ENCODE data around the gene C17orf75.
A peak's percentile ranks its signal among the peaks of the same experiment; 100 is the strongest.

C17orf75 gene

DNA sequence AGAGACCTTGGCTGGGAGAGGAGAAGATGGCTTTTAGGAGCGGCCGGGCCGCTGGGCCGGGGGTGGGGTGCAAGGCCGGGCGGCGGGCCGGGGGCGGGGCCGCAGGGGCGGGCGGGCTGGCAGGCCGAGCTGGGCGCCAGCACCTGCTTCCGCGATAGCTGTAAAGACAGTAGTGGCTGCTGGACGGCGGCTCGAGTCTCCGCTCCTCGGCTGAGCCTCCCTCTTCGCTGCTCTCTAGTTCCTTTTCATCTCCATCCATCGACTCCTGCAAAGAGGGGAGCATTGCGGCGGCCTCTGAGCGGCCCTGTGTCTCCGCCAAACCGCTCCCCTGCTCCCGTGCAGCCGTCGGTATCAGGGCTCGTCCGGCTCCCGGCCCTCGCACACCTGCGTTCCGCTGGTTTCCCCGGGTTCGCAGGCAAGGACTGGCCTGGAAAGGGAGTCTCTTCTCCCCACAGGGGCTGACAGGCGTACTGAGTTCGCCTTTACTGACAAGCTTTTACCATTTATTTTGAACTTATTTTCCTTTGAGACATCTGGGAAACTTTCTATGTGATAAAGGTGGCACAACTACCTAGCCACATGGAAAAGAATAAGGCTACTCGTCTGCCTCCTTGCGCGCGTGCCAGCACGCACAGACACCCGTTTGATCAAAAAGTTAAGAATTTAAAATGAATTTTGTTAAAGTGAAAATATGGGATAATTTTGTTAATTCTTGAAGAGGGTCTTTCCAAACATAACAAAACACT is at the start of gene C17orf75 (continued):
- TF ChIP-seq ZNF214 (tag by site-specific recombination; IDR thresholded peaks at IDR 0.05; ENCODE audit: borderline replicate concordance) (no peak), ZFP69B (tag by site-specific recombination; IDR thresholded peaks at IDR 0.05) (peak; percentile 91), ZNF37A (tag by site-specific recombination; IDR thresholded peaks at IDR 0.05) (peak; percentile 34; the same call in 1 of the 2 replicates), ZNF24 (tag by site-specific recombination; IDR thresholded peaks at IDR 0.05) (peak; percentile 89), ZNF16 (tag by site-specific recombination; IDR thresholded peaks at IDR 0.05; ENCODE audit: low read depth) (0 out of 2 replicates have a peak, but pooled peaks have one; percentile 12), ZNF704 (tag by site-specific recombination; IDR thresholded peaks at IDR 0.05) (no peak), ZNF292 (tag by site-specific recombination; IDR thresholded peaks at IDR 0.05; ENCODE audit: borderline replicate concordance, low read depth) (no peak), ZNF184 (tag by site-specific recombination; IDR thresholded peaks at IDR 0.05) (peak; percentile 88), ZNF221 (tag by site-specific recombination; IDR thresholded peaks at IDR 0.05; ENCODE audit: borderline replicate concordance) (peak; percentile 87; the same call in 1 of the 2 replicates), ZNF2 (tag by site-specific recombination; IDR thresholded peaks at IDR 0.05) (peak; percentile 92), ZNF677 (tag by site-specific recombination; IDR thresholded peaks at IDR 0.05) (0 out of 2 replicates have a peak, but pooled peaks have one; percentile 4), ZNF302 (tag by site-specific recombination; IDR thresholded peaks at IDR 0.05; ENCODE audit: low read depth) (no peak), BCL11B (tag by site-specific recombination; IDR thresholded peaks at IDR 0.05; ENCODE audit: low read depth) (peak; percentile 70; the same call in 1 of the 2 replicates), ZNF600 (tag by site-specific recombination; IDR thresholded peaks at IDR 0.05) (peak; percentile 95)
- TF ChIP-seq, protein P1, sequence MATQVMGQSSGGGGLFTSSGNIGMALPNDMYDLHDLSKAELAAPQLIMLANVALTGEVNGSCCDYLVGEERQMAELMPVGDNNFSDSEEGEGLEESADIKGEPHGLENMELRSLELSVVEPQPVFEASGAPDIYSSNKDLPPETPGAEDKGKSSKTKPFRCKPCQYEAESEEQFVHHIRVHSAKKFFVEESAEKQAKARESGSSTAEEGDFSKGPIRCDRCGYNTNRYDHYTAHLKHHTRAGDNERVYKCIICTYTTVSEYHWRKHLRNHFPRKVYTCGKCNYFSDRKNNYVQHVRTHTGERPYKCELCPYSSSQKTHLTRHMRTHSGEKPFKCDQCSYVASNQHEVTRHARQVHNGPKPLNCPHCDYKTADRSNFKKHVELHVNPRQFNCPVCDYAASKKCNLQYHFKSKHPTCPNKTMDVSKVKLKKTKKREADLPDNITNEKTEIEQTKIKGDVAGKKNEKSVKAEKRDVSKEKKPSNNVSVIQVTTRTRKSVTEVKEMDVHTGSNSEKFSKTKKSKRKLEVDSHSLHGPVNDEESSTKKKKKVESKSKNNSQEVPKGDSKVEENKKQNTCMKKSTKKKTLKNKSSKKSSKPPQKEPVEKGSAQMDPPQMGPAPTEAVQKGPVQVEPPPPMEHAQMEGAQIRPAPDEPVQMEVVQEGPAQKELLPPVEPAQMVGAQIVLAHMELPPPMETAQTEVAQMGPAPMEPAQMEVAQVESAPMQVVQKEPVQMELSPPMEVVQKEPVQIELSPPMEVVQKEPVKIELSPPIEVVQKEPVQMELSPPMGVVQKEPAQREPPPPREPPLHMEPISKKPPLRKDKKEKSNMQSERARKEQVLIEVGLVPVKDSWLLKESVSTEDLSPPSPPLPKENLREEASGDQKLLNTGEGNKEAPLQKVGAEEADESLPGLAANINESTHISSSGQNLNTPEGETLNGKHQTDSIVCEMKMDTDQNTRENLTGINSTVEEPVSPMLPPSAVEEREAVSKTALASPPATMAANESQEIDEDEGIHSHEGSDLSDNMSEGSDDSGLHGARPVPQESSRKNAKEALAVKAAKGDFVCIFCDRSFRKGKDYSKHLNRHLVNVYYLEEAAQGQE (tag by site-specific recombination; IDR thresholded peaks at IDR 0.05), result peak; percentile 84
- TF ChIP-seq, protein P2, sequence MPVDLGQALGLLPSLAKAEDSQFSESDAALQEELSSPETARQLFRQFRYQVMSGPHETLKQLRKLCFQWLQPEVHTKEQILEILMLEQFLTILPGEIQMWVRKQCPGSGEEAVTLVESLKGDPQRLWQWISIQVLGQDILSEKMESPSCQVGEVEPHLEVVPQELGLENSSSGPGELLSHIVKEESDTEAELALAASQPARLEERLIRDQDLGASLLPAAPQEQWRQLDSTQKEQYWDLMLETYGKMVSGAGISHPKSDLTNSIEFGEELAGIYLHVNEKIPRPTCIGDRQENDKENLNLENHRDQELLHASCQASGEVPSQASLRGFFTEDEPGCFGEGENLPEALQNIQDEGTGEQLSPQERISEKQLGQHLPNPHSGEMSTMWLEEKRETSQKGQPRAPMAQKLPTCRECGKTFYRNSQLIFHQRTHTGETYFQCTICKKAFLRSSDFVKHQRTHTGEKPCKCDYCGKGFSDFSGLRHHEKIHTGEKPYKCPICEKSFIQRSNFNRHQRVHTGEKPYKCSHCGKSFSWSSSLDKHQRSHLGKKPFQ (tag by site-specific recombination; IDR thresholded peaks at IDR 0.05), result 0 out of 2 replicates have a peak, but pooled peaks have one; percentile 33
- TF ChIP-seq, protein P3, sequence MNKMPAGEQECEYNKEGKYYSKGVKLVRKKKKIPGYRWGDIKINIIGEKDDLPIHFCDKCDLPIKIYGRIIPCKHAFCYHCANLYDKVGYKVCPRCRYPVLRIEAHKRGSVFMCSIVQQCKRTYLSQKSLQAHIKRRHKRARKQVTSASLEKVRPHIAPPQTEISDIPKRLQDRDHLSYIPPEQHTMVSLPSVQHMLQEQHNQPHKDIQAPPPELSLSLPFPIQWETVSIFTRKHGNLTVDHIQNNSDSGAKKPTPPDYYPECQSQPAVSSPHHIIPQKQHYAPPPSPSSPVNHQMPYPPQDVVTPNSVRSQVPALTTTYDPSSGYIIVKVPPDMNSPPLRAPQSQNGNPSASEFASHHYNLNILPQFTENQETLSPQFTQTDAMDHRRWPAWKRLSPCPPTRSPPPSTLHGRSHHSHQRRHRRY (tag by site-specific recombination; IDR thresholded peaks at IDR 0.05), result 0 out of 2 replicates have a peak, but pooled peaks have one; percentile 67
- TF ChIP-seq, protein P4, sequence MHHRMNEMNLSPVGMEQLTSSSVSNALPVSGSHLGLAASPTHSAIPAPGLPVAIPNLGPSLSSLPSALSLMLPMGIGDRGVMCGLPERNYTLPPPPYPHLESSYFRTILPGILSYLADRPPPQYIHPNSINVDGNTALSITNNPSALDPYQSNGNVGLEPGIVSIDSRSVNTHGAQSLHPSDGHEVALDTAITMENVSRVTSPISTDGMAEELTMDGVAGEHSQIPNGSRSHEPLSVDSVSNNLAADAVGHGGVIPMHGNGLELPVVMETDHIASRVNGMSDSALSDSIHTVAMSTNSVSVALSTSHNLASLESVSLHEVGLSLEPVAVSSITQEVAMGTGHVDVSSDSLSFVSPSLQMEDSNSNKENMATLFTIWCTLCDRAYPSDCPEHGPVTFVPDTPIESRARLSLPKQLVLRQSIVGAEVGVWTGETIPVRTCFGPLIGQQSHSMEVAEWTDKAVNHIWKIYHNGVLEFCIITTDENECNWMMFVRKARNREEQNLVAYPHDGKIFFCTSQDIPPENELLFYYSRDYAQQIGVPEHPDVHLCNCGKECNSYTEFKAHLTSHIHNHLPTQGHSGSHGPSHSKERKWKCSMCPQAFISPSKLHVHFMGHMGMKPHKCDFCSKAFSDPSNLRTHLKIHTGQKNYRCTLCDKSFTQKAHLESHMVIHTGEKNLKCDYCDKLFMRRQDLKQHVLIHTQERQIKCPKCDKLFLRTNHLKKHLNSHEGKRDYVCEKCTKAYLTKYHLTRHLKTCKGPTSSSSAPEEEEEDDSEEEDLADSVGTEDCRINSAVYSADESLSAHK (tag by site-specific recombination; IDR thresholded peaks at IDR 0.05), result peak; percentile 85
- TF ChIP-seq, protein P5, sequence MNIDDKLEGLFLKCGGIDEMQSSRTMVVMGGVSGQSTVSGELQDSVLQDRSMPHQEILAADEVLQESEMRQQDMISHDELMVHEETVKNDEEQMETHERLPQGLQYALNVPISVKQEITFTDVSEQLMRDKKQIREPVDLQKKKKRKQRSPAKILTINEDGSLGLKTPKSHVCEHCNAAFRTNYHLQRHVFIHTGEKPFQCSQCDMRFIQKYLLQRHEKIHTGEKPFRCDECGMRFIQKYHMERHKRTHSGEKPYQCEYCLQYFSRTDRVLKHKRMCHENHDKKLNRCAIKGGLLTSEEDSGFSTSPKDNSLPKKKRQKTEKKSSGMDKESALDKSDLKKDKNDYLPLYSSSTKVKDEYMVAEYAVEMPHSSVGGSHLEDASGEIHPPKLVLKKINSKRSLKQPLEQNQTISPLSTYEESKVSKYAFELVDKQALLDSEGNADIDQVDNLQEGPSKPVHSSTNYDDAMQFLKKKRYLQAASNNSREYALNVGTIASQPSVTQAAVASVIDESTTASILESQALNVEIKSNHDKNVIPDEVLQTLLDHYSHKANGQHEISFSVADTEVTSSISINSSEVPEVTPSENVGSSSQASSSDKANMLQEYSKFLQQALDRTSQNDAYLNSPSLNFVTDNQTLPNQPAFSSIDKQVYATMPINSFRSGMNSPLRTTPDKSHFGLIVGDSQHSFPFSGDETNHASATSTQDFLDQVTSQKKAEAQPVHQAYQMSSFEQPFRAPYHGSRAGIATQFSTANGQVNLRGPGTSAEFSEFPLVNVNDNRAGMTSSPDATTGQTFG (tag by site-specific recombination; IDR thresholded peaks at IDR 0.05; ENCODE audit: borderline replicate concordance), result peak; percentile 70; the same call in 1 of the 2 replicates
- TF ChIP-seq, protein P6, sequence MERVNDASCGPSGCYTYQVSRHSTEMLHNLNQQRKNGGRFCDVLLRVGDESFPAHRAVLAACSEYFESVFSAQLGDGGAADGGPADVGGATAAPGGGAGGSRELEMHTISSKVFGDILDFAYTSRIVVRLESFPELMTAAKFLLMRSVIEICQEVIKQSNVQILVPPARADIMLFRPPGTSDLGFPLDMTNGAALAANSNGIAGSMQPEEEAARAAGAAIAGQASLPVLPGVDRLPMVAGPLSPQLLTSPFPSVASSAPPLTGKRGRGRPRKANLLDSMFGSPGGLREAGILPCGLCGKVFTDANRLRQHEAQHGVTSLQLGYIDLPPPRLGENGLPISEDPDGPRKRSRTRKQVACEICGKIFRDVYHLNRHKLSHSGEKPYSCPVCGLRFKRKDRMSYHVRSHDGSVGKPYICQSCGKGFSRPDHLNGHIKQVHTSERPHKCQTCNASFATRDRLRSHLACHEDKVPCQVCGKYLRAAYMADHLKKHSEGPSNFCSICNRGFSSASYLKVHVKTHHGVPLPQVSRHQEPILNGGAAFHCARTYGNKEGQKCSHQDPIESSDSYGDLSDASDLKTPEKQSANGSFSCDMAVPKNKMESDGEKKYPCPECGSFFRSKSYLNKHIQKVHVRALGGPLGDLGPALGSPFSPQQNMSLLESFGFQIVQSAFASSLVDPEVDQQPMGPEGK (tag by site-specific recombination; IDR thresholded peaks at IDR 0.05), result peak; percentile 62; the same call in 1 of the 2 replicates
- TF ChIP-seq, protein P7, sequence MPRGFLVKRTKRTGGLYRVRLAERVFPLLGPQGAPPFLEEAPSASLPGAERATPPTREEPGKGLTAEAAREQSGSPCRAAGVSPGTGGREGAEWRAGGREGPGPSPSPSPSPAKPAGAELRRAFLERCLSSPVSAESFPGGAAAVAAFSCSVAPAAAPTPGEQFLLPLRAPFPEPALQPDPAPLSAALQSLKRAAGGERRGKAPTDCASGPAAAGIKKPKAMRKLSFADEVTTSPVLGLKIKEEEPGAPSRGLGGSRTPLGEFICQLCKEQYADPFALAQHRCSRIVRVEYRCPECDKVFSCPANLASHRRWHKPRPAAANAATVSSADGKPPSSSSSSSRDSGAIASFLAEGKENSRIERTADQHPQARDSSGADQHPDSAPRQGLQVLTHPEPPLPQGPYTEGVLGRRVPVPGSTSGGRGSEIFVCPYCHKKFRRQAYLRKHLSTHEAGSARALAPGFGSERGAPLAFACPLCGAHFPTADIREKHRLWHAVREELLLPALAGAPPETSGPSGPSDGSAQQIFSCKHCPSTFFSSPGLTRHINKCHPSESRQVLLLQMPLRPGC (tag by site-specific recombination; IDR thresholded peaks at IDR 0.05), result peak; percentile 93

All from HEK293 (cell line).